SU-DHL-6 (cell line): ENCODE data around the gene HS2ST1.

Source experiments
- H2AFZ ChIP-seq: fragments of 200-600 bp; sonication (generic); 2 replicates; pipeline ENCODE4 v1.6.1; 2014; ENCODE audit warnings: low read depth, mild to moderate bottlenecking, moderate library complexity, mixed read lengths, antibody characterized with exemption, low read length; ENCODE audit not compliant: severe bottlenecking
- H3F3A ChIP-seq: fragments of 200-600 bp; shearing (Covaris generic); 2 replicates; pipeline ENCODE4 v1.6.0; 2016; ENCODE audit warnings: antibody characterized with exemption, mild to moderate bottlenecking; ENCODE audit not compliant: insufficient read depth
- H3K27ac ChIP-seq: fragments of 200-600 bp; sonication (generic); 2 replicates; pipeline ENCODE4 v1.5.1; 2016; ENCODE audit warnings: low read depth, mild to moderate bottlenecking, low read length, moderate library complexity, mixed read lengths
- H3K27me3 ChIP-seq: fragments of 200-600 bp; sonication (generic), shearing (Covaris generic); 2 replicates; pipeline ENCODE4 v1.6.0; 2014; ENCODE audit warnings: mild to moderate bottlenecking, low read length
- H3K36me3 ChIP-seq: fragments of 200-600 bp; sonication (generic); 2 replicates; pipeline ENCODE4 v1.6.1; 2014; ENCODE audit warnings: mild to moderate bottlenecking, low read length, mixed read lengths
- H3K4me2 ChIP-seq: fragments of 300-600, 200-600 bp; shearing (Covaris generic), sonication (generic); 2 replicates; pipeline ENCODE4 v1.6.0; 2014; ENCODE audit warnings: low read length, low read depth, mild to moderate bottlenecking; ENCODE audit not compliant: poor library complexity, severe bottlenecking
- H3K4me3 ChIP-seq: fragments of 200-600 bp; sonication (generic); 2 replicates; pipeline ENCODE4 v1.5.1; 2014; ENCODE audit warnings: antibody characterized with exemption, low read length, mild to moderate bottlenecking, mixed read lengths; ENCODE audit not compliant: insufficient read depth, poor library complexity, severe bottlenecking
- H3K79me2 ChIP-seq: fragments of 200-600 bp; sonication (generic); 2 replicates; pipeline ENCODE4 v1.6.1; 2014; ENCODE audit warnings: mild to moderate bottlenecking, low read length, moderate library complexity; ENCODE audit not compliant: insufficient read depth
- H3K9ac ChIP-seq: fragments of 200-600 bp; sonication (generic); 2 replicates; pipeline ENCODE4 v1.7.0; 2014; ENCODE audit warnings: mild to moderate bottlenecking, low read length
- H3K9me2 ChIP-seq: fragments of 200-600 bp; sonication (generic); replicated peaks from 2 replicates; pipeline ENCODE4 v1.6.1; 2014; ENCODE audit warnings: low read length; ENCODE audit not compliant: insufficient read depth
- H3K9me3 ChIP-seq: fragments of 200-600 bp; sonication (generic); 2 replicates; pipeline ENCODE4 v1.6.1; 2014; ENCODE audit warnings: low read length, mixed read lengths; ENCODE audit not compliant: insufficient read depth
- H4K20me1 ChIP-seq: fragments of 200-600 bp; sonication (generic); 2 replicates; pipeline ENCODE4 v1.6.1; 2014; ENCODE audit warnings: low read depth, mild to moderate bottlenecking, antibody characterized with exemption, low read length, moderate library complexity, mixed read lengths
- EZH2phosphoT487 ChIP-seq: fragments of 200-600 bp; sonication (generic), shearing (Covaris generic); conservative IDR thresholded peaks from 2 replicates; pipeline ENCODE4 v1.6.1; 2018; ENCODE audit warnings: mild to moderate bottlenecking, antibody characterized with exemption, low read length, moderate library complexity, mixed read lengths
- TF ChIP-seq, protein P1 (sequence below): fragments of 200-600 bp; sonication (generic); IDR thresholded peaks from one replicate; pipeline ENCODE4 v1.5.1; 2017; ENCODE audit warnings: antibody characterized with exemption, mild to moderate bottlenecking, low read length, moderate library complexity; ENCODE audit not compliant: insufficient read depth, poor library complexity, severe bottlenecking

Gene HS2ST1

DNA sequence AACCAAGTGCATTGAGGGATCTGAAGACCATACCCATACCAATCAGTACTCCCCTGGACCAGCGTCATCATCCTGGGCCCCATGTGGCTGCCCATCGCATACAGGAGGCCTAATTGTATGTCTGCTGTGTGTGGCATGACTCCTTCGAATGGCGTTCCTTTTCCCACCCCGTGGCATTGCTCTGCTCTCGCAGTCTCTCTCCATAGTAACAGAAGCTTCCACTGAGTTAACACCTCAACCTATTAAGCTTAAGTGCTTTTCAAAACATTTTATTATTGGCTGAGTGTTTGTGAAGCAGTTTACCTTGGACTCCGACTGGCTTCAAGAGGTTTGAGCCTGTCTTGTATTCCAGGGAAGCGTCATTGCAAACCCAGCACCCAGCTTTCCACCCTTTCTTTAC is 227.1 kb downstream of the HS2ST1 start:
- Histone ChIP-seq H3K9me2 (no peaks in the 10 kb centered on the region), H3K36me3 (no peaks in the 10 kb centered on the region), H3K4me3 (no peak overlapping the region), H3K27me3 (no peaks in the 10 kb centered on the region), H2AFZ (no peak overlapping the region), H4K20me1 (no peaks in the 10 kb centered on the region), H3K9ac (no peak overlapping the region), H3K27ac (no peak overlapping the region), H3K9me3 (no peaks in the 10 kb centered on the region), H3K79me2 (no peaks in the 10 kb centered on the region), H3K4me2 (no peak overlapping the region), H3F3A (no peaks in the 10 kb centered on the region)
- TF ChIP-seq, protein P1, sequence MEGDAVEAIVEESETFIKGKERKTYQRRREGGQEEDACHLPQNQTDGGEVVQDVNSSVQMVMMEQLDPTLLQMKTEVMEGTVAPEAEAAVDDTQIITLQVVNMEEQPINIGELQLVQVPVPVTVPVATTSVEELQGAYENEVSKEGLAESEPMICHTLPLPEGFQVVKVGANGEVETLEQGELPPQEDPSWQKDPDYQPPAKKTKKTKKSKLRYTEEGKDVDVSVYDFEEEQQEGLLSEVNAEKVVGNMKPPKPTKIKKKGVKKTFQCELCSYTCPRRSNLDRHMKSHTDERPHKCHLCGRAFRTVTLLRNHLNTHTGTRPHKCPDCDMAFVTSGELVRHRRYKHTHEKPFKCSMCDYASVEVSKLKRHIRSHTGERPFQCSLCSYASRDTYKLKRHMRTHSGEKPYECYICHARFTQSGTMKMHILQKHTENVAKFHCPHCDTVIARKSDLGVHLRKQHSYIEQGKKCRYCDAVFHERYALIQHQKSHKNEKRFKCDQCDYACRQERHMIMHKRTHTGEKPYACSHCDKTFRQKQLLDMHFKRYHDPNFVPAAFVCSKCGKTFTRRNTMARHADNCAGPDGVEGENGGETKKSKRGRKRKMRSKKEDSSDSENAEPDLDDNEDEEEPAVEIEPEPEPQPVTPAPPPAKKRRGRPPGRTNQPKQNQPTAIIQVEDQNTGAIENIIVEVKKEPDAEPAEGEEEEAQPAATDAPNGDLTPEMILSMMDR, result no peak
- no peak for TF ChIP-seq EZH2phosphoT487

DNA sequence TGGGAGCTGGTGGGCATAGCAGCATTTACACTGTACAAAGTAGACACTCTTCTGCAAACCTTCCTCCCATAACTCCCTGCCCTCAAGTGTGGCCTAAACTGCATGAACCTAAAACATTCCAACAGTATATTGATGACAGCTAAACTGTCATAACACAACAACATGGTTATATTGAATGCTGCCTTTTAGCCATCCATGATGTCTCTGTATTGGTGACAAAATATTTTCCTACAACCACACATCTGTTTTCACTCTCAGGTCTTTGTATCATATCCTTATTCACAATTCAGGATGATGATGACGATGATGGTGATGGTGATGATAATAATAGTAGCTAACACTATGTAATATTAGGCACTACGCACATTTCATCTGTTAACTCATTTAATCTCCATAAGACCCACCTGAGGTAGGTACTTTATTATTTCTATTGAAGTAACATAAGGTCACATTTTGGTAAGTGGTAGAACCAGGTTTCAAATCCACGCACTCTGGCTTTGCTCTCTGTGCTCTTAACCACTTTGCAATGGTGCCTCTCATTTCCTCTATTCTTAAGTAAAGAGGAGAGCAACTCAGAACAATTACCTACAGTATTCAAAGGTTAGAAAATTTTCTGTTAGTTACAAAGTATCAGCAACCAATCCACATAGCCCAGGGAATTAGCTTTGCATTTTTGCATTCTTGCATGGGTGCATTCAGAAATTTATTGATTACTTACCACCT is 229.1 kb downstream of the HS2ST1 start:
- Histone ChIP-seq H3K27me3 (no peaks in the 10 kb centered on the region), H4K20me1 (no peaks in the 10 kb centered on the region), H3F3A (no peaks in the 10 kb centered on the region), H3K36me3 (no peaks in the 10 kb centered on the region), H3K4me3 (no peak overlapping the region), H3K9me2 (no peaks in the 10 kb centered on the region), H2AFZ (no peak overlapping the region), H3K4me2 (no peak overlapping the region), H3K79me2 (no peaks in the 10 kb centered on the region), H3K9ac (no peak overlapping the region), H3K27ac (no peak overlapping the region), H3K9me3 (no peaks in the 10 kb centered on the region)
- TF ChIP-seq, protein P1, result no peak
- no peak for TF ChIP-seq EZH2phosphoT487

DNA sequence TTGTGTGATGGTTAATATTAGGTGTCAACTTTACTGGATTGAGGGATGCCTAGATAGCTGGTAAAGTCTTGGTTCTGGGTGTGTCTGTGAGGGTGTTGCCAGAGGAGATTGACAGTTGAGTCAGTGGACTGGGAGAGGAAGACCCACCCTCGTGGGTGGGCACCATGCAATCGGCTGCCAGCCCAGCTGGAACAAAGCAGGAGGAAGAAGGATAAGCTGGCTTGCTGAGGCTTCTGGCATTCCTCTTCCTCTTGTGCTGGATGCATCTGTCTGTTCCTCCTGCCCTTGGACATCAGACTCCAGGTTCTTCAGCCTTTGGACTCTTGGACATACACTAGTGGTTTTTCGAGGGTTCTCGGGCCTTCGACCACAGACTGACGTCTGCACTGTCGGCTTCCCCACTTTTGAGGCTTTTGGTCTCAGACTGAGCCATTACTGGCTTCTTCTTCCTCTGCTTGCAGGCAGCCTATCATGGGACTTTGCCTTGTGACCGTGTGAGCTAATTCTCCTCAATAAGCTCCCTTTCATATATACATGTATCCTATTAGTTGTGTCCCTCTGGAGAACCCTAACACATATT is 230.0 kb downstream of the HS2ST1 start:
- Histone ChIP-seq H3K9me2 (no peaks in the 10 kb centered on the region), H2AFZ (no peak overlapping the region), H3F3A (no peaks in the 10 kb centered on the region), H3K79me2 (no peaks in the 10 kb centered on the region), H3K27me3 (no peaks in the 10 kb centered on the region), H3K9ac (no peak overlapping the region), H4K20me1 (no peaks in the 10 kb centered on the region), H3K4me3 (no peak overlapping the region), H3K9me3 (no peaks in the 10 kb centered on the region), H3K4me2 (no peak overlapping the region), H3K27ac (no peak overlapping the region), H3K36me3 (no peaks in the 10 kb centered on the region)
- TF ChIP-seq, protein P1, result no peak
- no peak for TF ChIP-seq EZH2phosphoT487
